Gastrocnemius medialis (tissue), 4 donors: ENCODE data around the gene HINFP. TPM values are rescaled to one million over a fixed set of nuclear protein-coding genes. Genes with fewer than 3 reads are reported as not detected.

Experiments
- ATAC-seq, 2 donors: fragments of 150-250 bp; one replicate each; pipeline ENCODE4 v1.9.1; 2016
- DNase-seq, 2 donors: peaks; one replicate each; pipeline ENCODE4 v3.0.0-alpha.2; 2019
- H3K27ac ChIP-seq, 4 donors: fragments of 200-600 bp; sonication (generic); 1 replicate in 1 of 4; 2 replicates in 3 of 4; pipeline ENCODE4 v1.5.1; 2016 to 2018; ENCODE audit warnings: mild to moderate bottlenecking in 2 of 4, moderate library complexity in 1 of 4
- H3K27me3 ChIP-seq, 3 donors: fragments of 200-600 bp; sonication (generic) in 2 of 3; 1 replicate in 1 of 3; 2 replicates in 2 of 3; pipeline versions ENCODE4 v1.5.1 to v1.6.0; 2016 to 2019; ENCODE audit warnings: mild to moderate bottlenecking in 1 of 3, moderate library complexity in 1 of 3
- H3K36me3 ChIP-seq, 2 donors: fragments of 200-600 bp; sonication (generic) in 1 of 2; one replicate each; pipeline ENCODE4 v1.5.1; 2017 to 2018
- H3K4me1 ChIP-seq, 2 donors: fragments of 200-600 bp; sonication (generic) in 1 of 2; one replicate each; pipeline ENCODE4 v1.5.1; 2016 to 2017; ENCODE audit warnings: mild to moderate bottlenecking in 2 of 2
- H3K4me3 ChIP-seq, 4 donors: fragments of 200-600 bp; sonication (generic) in 3 of 4; 1 replicate in 1 of 4; 2 replicates in 3 of 4; pipeline ENCODE4 v1.5.1; 2016 to 2019; ENCODE audit warnings: mild to moderate bottlenecking in 2 of 4
- H3K9me3 ChIP-seq, 3 donors: fragments of 200-600 bp; sonication (generic) in 2 of 3; 1 replicate in 1 of 3; 2 replicates in 2 of 3; pipeline ENCODE4 v1.5.1; 2016 to 2019
- CTCF ChIP-seq, 5 experiments: fragments of 450-650 bp in 3 of 5; fragments of 200-600 bp in 2 of 5; sonication (generic) in 2 of 5; IDR thresholded peaks in 4 of 5; conservative IDR thresholded peaks in 1 of 5; 1 replicate in 4 of 5; 2 replicates in 1 of 5; pipeline ENCODE4 v1.5.1; 2016 to 2019; ENCODE audit warnings: antibody characterized with exemption in 5 of 5, mild to moderate bottlenecking in 3 of 5, moderate library complexity in 3 of 5
- POLR2A ChIP-seq, 2 donors: fragments of 450-650 bp; IDR thresholded peaks; one replicate each; pipeline ENCODE4 v1.6.1; 2017; ENCODE audit warnings: antibody characterized with exemption in 2 of 2, mild to moderate bottlenecking in 2 of 2, moderate library complexity in 2 of 2
- in situ Hi-C, 4 donors: fragments of 200-750 bp; cut with MboI; loops; one replicate each; pipeline versions ENCODE4 v1.15.0 to v1.8.0; 2017; ENCODE audit warnings: low sequenced_read_pairs in 4 of 4
- intact Hi-C: fragments of 100-400 bp; cut with DNase I; formaldehyde crosslinking; loops from one replicate; pipeline ENCODE4 v1.15.1; 2023; ENCODE audit warnings: low total_unique reads
- total RNA-seq, 4 donors: library from RNA; depleted of rRNA; stranded (reverse); fragments of >200 nt; gene quantifications; one replicate each; pipeline versions ENCODE4 v1.1.0 to v1.2.3, GENCODE V29; 2016

The HINFP gene
- total RNA-seq, 4 donors from 2014 or later = 8.1 to 17.8 (median 15.3) TPM

- no peak for DNase-seq
- H3K27ac ChIP-seq = peak overlapping the region in 1 of 4 donors; percentile 93
- TF ChIP-seq CTCF (IDR thresholded peaks at IDR 0.05 in 4 of 5, conservative IDR thresholded peaks at IDR 0.05 in 1 of 5) (no peak), POLR2A (IDR thresholded peaks at IDR 0.05) (no peak)
- in situ Hi-C loops (no loop called here), intact Hi-C loops (loop anchor here (5.0 kb wide), 1 partner anchor 234 kb away; no protein-coding TSS in a partner anchor)
- peaks cover 0 to 3% of the 10 kb centered on the region in 2 donors for H3K36me3 ChIP-seq
- no peak for ATAC-seq
- no peaks in the 10 kb centered on the region for H3K27me3 ChIP-seq
- H3K9me3 ChIP-seq = no peaks in the 10 kb centered on the region
- peaks cover 34 to 43% of the 10 kb centered on the region in 2 donors for H3K4me1 ChIP-seq
- H3K4me3 ChIP-seq = no peak overlapping the region
These were observed 17.6 kb upstream of the HINFP start for GRCh38 chr11:119103793-119104192.

GRCh38 chr11:119106564-119107537 is 14.5 kb upstream of the HINFP start, which contains the start of gene C2CD2L:
Gene C2CD2L (plus strand): TSS chr11:119107344. CDS start chr11:119107742, 398 bp downstream.
- in situ Hi-C loops = no loop called here
- Histone ChIP-seq H3K27ac (peak within 1 kb of the TSS; percentile 82 to 88 (median 84)), H3K4me1 (peaks cover 28 to 33% of the 10 kb centered on the region in 2 donors), H3K27me3 (no peaks in the 10 kb centered on the region), H3K9me3 (no peaks in the 10 kb centered on the region), H3K36me3 (peaks cover 0 to 12% of the 10 kb centered on the region in 2 donors), H3K4me3 (peak within 1 kb of the TSS; percentile 77 to 94 (median 83))
- DNase-seq (peak; percentile 80 to 89), ATAC-seq (peak; percentile 84 to 88)
- TF ChIP-seq CTCF (IDR thresholded peaks at IDR 0.05 in 4 of 5, conservative IDR thresholded peaks at IDR 0.05 in 1 of 5) = no peak
- TF ChIP-seq POLR2A (IDR thresholded peaks at IDR 0.05) = peak; percentile 58 to 61
- intact Hi-C loops = loop anchor here (1.0 to 5.0 kb wide), 4 partner anchors 14 to 90 kb away; partner anchors contain the start of genes HINFP and VPS11

GRCh38 chr11:119107538-119108145 is 13.7 kb upstream of the HINFP start:
- Histone ChIP-seq H3K27me3 (no peaks in the 10 kb centered on the region), H3K4me3 (peak overlapping the region; percentile 77 to 94 (median 83)), H3K4me1 (peaks cover 28 to 30% of the 10 kb centered on the region in 2 donors), H3K27ac (peak overlapping the region; percentile 82 to 88 (median 84)), H3K9me3 (no peaks in the 10 kb centered on the region), H3K36me3 (peaks cover 0 to 20% of the 10 kb centered on the region in 2 donors)
- no peak for TF ChIP-seq POLR2A (IDR thresholded peaks at IDR 0.05)
- DNase-seq = no peak
- in situ Hi-C loops (no loop called here), intact Hi-C loops (loop anchor here (1.0 to 5.0 kb wide), 4 partner anchors 14 to 90 kb away; partner anchors contain the start of genes HINFP and VPS11)
- ATAC-seq = peak; percentile 43 to 46

GRCh38 chr11:119108146-119108856 is 13.1 kb upstream of the HINFP start:
- in situ Hi-C loops (no loop called here), intact Hi-C loops (loop anchor here (5.0 kb wide), 1 partner anchor 89 kb away; no protein-coding TSS in a partner anchor)
- Histone ChIP-seq H3K9me3 (no peaks in the 10 kb centered on the region), H3K27me3 (no peaks in the 10 kb centered on the region), H3K36me3 (peaks cover 0 to 26% of the 10 kb centered on the region in 2 donors), H3K4me1 (peaks cover 23% of the 10 kb centered on the region in 2 donors), H3K27ac (peak overlapping the region; percentile 82 to 88 (median 84)), H3K4me3 (peak overlapping the region; percentile 77 to 94 (median 83))
- TF ChIP-seq CTCF (IDR thresholded peaks at IDR 0.05 in 4 of 5, conservative IDR thresholded peaks at IDR 0.05 in 1 of 5) (no peak), POLR2A (IDR thresholded peaks at IDR 0.05) (no peak)
- DNase-seq (no peak), ATAC-seq (no peak)
